GM18861 (cell line): Measurements from ENCODE around the gene ZSCAN16.

ENCODE experiments used
- ATAC-seq: cut with Tn5 transposase; IDR thresholded peaks from one replicate; pipeline ENCODE4 v1.9.1; 2021; ENCODE audit not compliant: unreplicated experiment

Gene ZSCAN16

DNA sequence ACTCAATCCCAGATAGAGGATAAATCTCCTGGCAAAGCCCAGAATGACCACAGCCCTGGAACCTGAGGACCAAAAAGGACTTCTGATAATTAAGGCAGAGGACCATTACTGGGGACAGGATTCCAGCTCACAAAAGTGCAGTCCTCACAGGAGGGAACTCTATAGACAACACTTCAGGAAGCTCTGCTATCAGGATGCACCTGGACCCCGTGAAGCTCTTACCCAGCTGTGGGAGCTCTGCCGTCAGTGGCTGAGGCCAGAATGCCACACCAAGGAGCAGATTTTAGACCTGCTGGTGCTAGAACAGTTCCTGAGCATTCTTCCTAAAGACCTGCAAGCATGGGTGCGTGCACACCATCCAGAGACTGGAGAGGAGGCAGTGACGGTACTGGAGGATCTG lies 992 bp downstream of the ZSCAN16 start:
- no peak for ATAC-seq

DNA sequence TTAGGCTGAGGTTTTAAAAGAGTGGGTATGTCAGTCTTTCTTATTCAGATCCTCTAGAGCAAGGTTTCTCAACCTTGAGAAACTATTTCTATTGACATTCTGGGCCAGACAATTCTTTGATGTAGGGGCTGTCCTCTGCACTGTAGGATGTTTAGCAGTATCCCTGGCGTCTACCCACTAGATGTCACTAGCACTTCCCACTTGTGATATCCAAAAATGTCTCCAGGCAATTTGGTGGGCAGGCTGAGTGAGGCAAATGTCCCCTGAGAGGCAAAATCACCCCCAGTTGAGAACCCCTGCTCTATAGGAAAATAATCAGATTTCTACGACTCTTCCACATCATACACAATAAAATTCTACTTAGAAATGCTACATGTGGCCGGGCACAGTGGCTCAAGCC lies 9.6 kb downstream of the ZSCAN16 start:
- no peak for ATAC-seq

DNA sequence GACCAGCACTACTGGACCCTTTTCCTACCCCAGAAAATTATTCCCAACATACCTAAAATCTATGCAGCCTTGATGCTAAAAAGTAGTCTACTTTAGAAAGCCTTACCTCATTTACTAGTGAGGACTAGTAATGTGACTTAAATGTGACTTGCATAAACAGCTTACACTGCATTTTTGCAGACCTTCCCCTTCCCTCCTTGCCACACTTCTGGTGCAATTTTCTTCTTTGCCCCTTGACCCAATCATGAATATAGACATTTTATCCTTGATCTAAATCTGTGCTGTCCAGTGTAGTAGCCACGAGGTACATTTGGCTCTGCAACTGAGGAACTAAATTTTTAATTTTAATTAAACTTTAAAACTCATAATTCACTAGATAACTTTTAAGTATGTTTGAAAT lies 10.3 kb downstream of the ZSCAN16 start:
- ATAC-seq: no peak

DNA sequence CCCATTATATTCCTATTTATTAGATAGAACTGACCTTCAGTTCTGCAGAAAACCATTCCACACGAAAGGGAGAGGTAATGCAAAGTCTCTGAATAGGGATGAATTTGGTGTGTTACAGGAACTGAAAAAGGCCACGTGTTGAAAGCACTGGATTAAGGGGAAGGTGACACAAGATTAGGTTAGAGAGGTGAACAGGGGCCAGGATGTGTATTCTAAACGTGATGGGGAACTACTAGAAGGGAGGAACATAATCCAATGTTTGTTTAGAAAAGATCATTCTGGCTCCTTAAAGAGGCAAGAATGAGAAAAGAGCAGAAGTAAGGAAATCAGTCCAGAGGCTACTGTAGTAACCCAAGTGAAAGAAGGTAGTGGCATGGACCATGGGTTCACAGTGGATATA lies 11.0 kb downstream of the ZSCAN16 start:
- ATAC-seq: no peak

DNA sequence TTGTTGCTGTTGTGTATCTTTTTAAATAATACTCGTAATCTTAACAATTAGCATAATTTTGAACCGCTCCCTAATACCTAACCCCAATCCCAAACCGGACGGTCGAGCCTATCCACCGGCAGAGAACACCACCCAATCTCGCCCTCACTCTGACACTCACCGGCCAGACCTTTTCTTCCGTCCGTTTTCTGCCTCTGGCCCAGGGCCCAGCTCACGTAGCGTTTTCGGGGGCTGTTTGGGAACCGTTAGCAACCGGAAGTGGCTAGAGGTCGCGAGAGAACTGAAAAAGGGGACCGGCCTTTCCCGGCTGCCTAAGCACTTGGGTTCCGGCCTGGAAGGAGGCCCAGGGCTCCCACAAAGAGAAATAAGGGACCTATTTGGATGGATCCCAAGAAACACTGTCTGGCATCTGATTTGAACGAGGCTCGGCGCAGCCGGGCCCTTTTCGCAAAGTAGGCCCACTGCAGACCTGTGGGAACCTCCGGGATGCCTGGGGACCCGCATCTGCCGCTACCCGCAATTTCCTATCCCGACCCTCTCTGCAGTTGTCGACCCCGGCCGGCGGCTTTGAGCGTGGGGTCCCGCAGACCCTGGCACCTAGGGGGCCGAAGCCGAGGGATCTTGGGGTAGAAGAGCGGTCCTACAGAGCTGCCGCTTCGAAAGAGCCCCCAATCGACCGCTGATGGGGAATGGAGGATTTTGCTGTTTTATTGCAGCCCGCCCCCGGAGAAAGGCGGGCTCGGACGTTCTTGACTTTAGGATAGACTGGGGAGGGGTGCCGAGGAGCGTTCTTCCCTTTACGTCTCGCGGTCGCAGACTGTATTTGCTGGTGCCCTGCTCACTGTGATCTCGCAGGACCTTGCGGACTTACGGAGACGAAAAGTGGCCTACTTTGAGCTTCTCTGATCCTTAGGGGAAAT lies 12.4 kb downstream of the ZSCAN16 start:
- peak; percentile 41 for ATAC-seq

DNA sequence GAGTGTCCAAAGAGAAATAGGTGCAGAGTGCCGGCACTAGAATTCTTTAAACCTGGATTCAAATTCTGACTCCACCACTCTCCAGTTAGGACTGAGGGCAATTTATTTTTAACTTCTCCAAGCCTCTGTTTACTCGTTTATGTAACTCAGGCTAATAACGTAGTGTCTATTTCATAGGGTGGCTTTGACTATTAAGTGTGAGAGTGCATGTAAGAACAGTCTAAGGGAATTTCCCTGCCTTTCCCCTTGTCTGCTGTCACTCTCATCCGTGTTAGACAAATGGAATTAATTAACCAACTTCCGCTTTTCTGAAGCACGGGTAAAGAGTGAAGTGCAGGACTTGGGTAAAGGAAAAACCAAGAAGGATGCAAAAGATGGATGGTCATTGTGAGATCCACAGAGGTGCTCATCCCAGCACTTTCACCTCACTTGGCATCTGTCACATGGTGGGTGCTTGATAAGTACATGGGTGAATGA lies 13.1 kb downstream of the ZSCAN16 start:
- peak; percentile 28 for ATAC-seq

DNA sequence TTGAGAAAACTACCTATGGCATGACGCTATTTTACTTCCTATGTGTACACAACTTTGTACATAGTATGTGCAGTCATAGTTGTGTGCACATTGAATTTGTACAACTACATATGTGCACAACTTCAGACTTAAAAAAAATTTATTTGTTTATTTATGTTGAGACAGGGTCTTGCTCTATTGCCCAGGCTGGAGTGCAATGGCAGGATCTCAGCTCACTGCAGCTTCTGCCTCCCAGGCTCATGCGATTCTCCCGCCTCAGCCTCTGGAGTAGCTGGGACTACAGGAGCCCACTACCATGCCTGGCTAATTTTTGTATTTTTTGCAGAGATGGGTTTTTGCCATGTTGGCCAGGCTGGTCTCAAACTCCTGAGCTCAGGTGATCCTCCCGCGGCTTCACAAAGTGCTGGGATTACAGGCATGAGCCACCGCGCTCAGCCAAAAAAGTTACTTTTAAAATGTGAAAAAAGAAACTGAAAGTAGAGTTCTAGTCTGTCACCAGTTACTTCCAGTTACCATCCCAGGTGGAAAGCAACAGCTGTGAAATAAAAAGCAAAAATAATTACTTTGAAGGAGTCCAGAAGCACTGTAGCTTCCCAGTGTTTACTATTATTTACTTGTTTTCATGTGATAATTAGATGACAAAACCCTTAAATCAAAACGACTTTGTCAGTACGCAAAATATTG lies 15.6 kb downstream of the ZSCAN16 start:
- no peak for ATAC-seq

DNA sequence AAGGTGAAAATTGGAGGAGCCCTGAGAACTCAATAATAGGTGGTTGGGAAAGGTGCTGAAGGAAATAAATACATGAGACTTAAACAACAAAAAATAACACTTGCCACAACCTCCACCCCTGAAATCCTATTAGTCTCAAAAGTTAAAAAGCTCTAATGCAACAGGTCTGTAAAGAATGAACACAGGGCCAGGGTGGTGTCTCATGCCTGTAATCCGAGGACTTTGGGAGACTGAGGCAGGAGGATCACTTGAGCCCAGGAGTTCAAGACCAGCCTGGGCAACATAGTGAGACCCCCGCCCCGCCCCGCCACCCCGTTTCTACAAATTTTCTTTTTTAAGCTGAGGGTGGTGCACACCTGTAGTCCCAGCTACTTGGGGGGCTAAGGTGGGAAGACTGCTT lies 16.2 kb downstream of the ZSCAN16 start:
- ATAC-seq: no peak

DNA sequence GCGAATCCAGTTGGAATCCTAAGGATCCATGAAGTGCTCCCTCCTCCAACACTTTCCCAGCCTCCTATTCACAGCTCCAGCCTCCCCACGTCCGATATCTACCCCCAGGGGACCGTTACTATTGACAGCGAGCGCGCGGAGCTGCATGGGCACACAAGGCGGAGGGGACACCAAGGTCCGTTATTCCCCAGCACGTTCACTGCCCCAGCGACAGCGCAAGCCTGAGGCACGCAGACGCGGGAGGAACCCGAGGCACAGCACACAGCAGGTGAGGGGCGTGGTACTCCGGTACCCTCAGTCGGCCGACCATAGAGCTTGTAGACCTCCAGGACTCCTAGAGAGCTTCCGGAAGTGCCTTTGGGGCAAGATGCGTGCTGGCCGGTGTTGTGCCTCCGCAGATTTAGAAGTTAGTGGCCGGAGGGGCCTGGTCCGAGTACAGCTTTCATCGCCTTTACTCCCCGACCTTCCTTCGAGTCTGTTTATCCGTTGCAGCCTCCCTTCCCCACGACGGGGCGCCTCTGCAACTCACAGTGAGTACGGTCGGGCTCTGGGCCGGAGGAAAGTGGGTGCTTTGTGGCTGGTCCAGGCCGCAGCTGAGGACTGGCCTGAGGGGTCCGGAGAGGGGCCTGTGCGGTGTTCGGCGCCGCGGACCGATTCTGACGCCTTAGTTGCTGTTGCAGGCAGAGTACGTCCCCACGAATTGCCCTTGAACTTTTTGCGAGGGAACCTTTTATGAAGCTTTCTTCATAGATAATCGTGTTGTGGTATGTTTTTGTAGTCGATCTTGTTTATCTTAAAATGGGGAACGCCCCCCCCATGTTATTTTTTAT lies 17.3 kb downstream of the ZSCAN16 start, which contains the start of gene ZKSCAN8:
TSS of gene ZKSCAN8 (plus strand) at position 384 of the 830 bp plus-strand sequence. CDS start 6,525 bp downstream, outside the sequence.
- peak; percentile 57 for ATAC-seq

DNA sequence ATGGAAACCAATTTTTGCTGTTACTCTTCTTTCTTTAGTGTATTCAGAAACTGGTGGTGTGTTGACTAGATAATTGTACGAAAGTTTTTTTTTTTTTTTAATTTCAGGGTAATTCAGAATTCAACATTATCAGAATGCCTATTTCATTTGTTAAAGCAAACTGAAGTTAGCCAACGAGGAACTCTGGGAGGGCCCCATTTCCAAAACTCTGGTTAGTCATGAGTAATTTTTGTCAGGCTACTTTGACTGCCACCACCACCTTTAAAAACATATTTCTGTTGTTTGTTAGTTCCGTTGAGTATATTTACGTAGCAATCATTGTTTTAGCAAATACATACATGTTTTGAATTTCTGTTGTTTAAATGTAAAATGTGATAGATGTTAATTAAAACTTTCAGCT lies 18.0 kb downstream of the ZSCAN16 start:
- no peak for ATAC-seq

DNA sequence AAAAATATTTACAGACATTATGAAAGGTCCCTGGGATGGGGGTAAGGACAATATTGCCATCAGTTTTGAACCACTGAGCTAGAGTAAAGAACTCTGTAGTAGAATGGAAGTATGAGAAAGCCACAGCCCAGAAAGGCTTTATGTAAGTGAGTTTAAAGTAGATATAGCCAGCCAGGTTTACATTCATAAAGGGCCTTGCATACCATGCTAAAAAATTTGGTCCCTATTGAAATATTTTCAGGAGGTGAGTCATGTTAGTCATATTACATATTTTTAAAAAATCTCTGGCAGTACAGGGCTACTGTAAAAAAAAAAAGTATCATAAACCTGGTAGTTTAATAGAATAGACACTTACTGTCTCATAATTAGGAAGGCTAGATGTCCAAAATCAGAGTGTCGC lies 20.8 kb downstream of the ZSCAN16 start:
- ATAC-seq: no peak

DNA sequence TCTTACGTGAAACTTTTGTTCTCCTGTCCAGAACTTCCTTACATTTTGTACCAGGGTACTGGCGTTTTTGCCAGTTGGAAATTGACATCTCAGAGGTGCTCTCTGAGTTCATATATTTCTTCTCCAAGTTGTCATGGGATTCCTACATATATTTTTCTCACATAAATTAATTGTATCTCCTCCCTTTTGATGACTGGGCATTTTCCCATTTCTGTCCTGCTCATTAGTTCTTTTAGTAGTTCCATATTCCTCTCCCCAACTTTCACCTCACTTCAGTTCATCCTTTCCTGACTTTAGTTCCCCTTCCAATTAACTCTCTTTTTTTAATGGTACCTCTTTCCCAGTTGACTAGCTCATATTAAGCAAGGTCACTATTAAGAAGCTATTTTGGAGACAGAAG lies 28.1 kb downstream of the ZSCAN16 start:
- no peak for ATAC-seq

DNA sequence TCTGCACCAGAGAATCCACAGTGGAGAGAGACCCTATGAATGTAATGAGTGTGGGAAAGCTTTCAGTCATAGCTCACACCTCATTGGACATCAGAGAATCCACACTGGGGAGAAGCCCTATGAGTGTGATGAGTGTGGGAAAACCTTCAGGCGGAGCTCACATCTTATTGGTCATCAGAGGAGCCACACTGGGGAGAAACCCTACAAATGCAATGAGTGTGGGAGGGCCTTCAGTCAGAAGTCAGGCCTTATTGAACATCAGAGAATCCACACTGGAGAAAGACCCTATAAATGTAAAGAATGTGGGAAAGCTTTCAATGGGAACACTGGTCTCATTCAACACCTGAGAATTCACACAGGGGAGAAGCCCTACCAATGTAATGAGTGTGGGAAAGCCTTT lies 29.1 kb downstream of the ZSCAN16 start:
- ATAC-seq: no peak

DNA sequence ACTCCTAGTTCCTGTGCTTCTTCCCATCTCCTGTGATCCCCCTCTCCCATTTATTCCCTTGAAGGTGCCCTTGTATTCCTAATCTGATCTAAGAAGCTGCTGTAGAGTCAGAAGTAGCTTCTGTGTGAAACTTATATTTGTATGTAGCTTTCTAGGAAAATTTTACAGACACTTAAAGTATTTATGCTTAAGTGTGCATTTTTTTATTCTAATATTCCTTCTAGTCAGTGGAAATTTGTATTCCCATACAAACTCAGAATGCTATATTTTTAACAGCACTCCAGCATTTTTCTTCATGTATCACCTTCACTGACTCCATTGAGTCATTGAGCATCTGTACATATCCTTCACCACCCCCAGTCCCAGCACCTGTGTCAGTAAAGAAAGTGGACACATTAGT lies 29.9 kb downstream of the ZSCAN16 start:
- no peak for ATAC-seq

DNA sequence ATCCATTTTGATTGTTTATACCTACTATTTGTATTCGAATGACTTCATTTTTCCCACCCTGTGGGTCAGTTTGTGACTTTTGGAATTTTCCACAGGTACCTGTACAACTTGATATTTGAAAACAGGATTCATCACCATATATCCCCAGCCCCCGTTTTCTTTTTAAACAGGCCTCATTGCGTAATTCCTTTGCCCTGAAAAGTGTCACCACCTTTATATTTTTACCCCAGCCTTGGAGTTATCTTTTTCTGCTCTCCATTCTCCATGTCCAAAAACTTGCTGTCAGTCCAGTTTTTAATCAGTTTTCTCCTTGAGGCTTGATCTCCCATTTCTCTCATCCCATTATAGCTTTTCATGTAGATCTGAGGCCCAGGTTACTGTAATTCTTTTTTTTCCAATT lies 33.9 kb downstream of the ZSCAN16 start:
- no peak for ATAC-seq

DNA sequence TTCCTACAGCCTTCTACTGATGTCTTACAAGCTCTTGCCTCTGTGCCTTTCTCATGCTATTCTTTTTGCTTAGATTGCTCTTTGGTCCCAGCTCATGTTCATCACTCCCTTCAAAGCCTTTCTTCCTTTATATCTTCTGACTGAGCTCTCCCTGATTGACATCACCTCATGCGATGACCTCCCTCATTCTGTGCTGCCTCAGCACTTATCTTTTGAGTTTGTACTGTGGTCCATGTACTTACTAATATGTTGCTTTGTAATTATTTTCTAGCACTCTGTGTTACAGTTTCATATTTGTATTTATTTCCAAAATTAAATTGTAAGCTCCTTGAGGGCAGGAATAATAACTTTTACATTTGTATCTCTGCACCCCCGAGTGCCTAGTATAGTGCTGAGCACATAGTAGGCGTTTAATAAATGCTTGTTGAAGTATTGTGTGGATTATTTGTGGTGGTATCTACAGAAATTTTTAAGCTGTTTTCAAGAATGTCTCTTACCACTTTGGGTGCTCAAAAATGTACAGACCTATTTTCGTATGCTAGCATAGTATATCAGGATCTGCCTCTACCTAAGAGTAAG lies 34.7 kb downstream of the ZSCAN16 start:
- no peak for ATAC-seq

DNA sequence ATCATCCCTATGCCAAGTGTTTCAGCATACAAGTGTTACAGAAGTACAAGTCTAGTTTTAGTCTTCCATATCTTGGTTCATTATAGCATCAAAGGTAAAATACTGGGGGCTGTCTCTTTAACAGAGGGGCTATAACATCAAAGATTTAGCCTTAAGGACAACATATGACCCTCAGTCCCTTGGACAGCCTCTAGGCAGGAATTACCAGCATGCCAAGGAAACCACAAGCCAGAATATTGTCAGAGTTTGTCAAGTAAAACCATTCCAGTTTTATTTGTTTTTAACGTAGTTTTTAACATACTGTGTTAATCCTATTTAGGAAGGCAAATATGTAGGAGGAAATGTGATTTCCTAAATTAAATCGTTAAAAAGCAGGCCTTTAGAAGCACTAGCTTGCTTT lies 35.8 kb downstream of the ZSCAN16 start:
- ATAC-seq: no peak

DNA sequence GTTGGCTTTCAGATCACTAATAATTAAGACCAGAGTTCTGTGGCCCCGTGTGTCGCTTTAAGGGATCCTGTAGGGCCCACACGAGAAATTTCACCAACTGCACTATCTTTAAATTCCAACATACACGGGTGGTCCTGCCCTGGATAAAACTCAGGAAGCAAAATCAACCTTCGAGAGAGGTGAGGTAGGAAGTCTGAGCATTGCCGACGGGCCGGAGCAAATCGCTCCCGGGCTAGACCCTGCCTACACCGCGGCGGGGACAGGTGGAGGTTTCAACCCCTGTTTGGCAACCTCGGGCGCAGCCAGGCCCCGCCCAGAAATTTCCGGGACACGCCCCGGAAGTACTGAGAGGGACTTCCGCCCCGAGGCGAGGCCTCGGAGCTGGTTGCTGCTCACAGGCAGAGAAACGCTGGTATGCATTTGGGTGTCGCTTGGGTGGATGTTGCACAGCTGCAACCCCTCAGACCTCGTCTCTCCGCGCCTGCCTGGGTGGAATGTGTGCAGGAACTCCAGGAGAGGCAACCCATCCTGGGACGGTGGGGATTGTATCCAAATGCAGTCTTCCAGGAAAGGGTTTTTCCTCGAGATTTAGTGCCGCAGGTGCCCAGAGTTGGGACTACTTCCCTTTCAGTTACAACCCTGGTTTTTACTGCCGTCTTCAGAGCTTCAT lies 37.1 kb downstream of the ZSCAN16 start:
- ATAC-seq: peak; percentile 63

DNA sequence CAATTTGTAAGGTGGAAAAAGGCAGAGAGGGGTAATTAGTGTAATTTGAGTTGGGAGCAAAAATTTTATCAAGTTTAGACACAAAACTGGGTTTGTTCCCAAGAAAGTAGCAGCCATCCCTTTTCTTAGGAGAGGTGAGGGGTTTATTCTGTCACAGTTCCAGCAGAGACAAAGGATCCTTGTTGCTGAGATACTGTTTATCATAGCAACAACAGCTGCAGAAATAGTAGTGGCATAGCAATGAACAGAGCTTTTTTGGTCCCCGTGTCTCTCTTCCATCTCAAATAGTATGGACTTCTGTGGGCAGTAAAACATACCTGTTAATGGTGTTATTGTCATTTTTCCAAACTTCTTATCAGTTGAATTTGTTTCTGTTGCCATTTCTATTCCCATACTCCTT lies 41.2 kb downstream of the ZSCAN16 start:
- ATAC-seq: no peak

DNA sequence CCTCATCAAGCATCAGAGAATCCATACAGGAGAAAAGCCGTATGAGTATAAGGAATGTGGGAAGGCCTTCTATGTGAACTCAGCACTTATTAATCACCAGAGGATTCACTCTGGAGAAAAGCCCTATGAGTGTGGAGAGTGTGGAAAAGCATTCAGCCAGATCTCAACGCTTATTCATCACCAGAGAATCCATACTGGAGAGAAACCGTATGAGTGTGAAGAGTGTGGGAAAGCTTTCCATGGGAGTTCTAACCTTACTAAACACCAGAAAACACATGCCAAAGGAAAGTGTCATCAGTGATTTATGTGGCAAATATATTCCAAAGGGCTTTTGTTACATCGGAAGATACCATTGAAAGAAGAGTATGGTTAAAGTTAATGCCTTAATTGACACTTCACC lies 42.7 kb downstream of the ZSCAN16 start:
- no peak for ATAC-seq
